Measurements from ENCODE around the gene CCDC70. TPM values are rescaled to one million over a fixed set of nuclear protein-coding genes. Genes with fewer than 3 reads are reported as not detected.
A peak's percentile ranks its signal among the peaks of the same experiment; 100 is the strongest.

The CCDC70 gene
- total RNA-seq, 8 experiments from 2014 or later, result 0.17 to 0.90 (median 0.28) TPM; not detected in 4

DNA sequence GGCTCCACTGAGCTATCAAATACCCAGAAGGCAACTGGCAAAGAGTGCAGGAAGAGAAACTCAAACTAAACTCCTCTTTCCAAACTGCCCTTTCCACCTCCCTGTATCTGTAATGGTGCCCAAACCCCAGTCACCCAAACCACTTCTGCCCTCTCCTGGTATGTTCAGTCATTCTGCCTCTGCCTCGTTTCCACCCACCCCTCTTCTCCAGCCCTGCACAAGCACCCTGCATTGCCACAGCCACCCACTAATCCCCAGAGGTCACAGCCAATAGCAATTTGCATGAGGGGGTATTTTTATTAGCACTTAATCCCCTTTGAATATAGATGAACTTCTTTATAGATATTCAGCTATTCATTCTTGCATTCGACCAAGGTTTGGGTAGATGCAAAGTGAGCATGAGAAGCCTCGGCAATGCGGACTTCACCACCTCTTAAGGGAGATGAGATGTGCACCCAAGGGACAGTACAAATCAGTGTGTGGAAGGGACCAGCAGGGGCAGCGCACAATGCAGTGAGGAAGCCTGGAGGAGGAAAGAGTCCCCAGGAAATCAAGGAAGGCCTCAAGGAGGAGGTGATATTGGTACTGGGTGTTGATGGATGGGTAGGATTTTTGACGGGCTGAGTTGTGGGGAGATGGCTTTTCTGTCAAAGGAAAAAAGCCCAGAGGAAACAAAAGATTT is 29.2 kb upstream of the CCDC70 start:
- no peaks in the 10 kb centered on the region for H3K4me1 ChIP-seq (replicated peaks in 1 of 2)
- in situ Hi-C loops (cut with MboI; ENCODE audit: low pct_unique_long_range_greater_than_20kb in 2 of 9, low sequenced_read_pairs in 9 of 9, unreplicated experiment in 9 of 9), result loop anchor here in 1 of 9 experiments (25.0 kb wide), 1 partner anchor 280 kb away; no protein-coding TSS in a partner anchor
- WGBS, 10 experiments, result 25 to 100% (median 71%) methylated on average over 1 to 5 of the region's 6 CpGs; no CpG with 5 or more reads in 3 of the 10 experiments
- peak in 4 of 8 experiments; percentile 39 to 90 (median 65) for ATAC-seq (replicated peaks in 6 of 8)
- H3K27ac ChIP-seq, result no peak overlapping the region
- H3K4me3 ChIP-seq, result no peak overlapping the region

DNA sequence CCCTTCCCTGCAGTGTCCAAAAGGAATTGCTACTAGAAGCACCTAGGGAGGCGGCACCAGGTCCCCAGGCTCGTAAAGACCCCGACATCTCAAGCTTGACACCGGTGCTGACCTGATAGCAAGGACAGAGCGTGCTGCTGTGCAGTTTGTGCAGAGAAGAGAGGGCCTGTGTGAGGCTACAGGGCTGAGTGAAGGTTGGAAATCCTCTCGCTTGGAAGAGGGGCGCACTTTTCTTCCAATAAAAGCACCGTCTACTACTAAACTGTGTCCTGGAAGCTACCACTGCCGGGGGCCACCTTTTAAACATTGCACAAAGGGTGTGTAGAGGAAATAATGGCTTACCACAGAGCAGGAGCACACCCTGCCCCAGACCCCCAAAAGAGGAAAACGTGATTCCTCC is 27.8 kb upstream of the CCDC70 start:
- Histone ChIP-seq H3K27ac (no peak overlapping the region), H3K4me3 (no peak overlapping the region), H3K4me1 (replicated peaks in 1 of 2) (no peaks in the 10 kb centered on the region)
- no peak for ATAC-seq (replicated peaks in 6 of 8)
- WGBS, 10 experiments, result 20 to 86% (median 79%) methylated on average over 1 to 10 of the region's 10 CpGs; no CpG with 5 or more reads in 2 of the 10 experiments
- in situ Hi-C loops (cut with MboI; ENCODE audit: low pct_unique_long_range_greater_than_20kb in 2 of 9, low sequenced_read_pairs in 9 of 9, unreplicated experiment in 9 of 9), result loop anchor here in 1 of 9 experiments (25.0 kb wide), 1 partner anchor 278 kb away; no protein-coding TSS in a partner anchor

DNA sequence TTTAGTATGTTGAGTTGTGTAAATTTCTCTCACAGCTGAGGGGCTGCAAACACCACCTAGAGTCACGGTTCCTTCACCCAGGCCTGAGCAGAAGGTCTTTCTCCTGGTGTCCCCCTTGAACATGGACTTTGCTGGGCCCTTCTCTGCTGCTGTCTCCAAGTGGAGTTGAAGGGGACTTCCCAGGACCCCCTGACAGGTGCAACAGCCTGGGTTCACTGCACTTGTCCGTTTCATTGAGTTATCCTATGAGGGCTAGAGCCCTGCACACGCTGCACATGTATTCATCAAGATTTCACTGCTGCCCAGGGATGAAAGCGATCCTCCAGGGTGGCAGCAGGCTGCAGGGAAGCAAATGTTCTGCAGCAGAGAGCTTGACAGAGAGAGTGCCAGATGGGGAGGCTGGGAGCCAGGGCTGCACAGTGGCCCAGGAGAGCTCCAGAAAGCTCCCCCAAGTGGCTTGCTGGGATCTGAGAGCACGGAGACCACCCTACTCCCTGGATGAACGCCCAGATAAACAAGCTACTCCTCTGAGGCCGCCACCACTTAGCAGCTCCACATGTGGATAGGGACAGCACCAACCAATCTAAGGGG is 27.1 kb upstream of the CCDC70 start:
- 8 to 100% (median 84%) methylated on average over 1 to 6 of the region's 7 CpGs; no CpG with 5 or more reads in 2 of the 10 experiments for WGBS, 10 experiments
- in situ Hi-C loops (cut with MboI; ENCODE audit: low pct_unique_long_range_greater_than_20kb in 2 of 9, low sequenced_read_pairs in 9 of 9, unreplicated experiment in 9 of 9), result loop anchor here in 1 of 9 experiments (25.0 kb wide), 1 partner anchor 278 kb away; no protein-coding TSS in a partner anchor
- no peaks in the 10 kb centered on the region for H3K4me1 ChIP-seq (replicated peaks in 1 of 2)
- H3K27ac ChIP-seq, result no peak overlapping the region
- peak in 2 of 8 experiments; percentile 38 to 39 for ATAC-seq (replicated peaks in 6 of 8)
- H3K4me3 ChIP-seq, result no peak overlapping the region

DNA sequence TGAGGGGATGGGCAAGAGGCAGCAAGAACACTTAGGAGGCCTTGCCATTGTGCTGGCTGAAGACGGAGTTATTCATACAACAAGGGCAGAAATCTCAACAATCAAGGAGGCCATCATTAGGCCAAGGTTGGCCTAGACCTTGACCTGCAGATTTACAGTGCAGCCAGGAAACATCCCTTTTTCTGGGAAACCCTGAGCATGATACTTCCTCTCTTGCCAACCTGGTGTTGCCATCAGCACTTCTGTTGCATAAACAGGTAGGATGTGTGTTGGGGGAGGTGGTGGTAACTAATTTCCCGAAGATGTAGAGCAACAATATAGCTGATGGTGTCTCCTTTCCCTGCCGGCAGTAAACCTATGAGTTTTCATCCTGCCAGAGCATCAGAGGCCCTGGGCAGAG is 24.8 kb upstream of the CCDC70 start:
- in situ Hi-C loops (cut with MboI; ENCODE audit: low pct_unique_long_range_greater_than_20kb in 2 of 9, low sequenced_read_pairs in 9 of 9, unreplicated experiment in 9 of 9), result loop anchor here in 1 of 9 experiments (25.0 kb wide), 1 partner anchor 275 kb away; no protein-coding TSS in a partner anchor
- no peak overlapping the region for H3K27ac ChIP-seq
- H3K4me1 ChIP-seq (replicated peaks in 1 of 2), result no peaks in the 10 kb centered on the region
- H3K4me3 ChIP-seq, result no peak overlapping the region
- ATAC-seq (replicated peaks in 6 of 8), result no peak
- 25 to 100% (median 85%) methylated on average over 1 to 2 of the region's 3 CpGs; no CpG with 5 or more reads in 2 of the 10 experiments for WGBS, 10 experiments

DNA sequence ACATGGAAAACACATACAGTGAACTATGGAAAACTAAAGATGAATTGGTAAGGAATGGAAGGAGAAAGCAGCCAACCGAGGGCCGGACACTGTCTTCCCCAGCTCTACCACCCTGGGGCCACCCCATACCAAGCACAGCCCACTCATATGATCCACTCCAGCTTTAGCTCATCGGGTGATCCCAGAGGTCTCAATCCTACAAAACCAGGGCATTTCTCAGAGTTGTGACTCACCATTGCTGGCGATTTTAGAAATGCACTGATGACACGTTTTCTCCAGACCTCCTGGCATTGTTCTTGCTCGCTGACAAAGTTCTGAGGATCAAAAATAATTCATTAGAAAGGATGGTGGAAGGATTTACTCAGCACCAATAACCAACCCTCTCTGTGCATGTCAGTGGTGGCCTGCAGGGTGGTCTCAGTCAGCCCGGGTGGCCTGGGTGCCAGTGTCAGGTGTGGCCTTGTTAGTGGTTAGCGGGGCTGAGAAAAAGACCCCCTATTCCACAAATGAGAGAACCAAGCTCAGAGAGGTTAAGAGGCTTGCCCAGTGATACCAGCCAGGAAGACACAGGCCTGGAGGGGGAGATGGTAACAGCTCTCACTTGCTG is 23.4 kb upstream of the CCDC70 start:
- in situ Hi-C loops (cut with MboI; ENCODE audit: low pct_unique_long_range_greater_than_20kb in 2 of 9, low sequenced_read_pairs in 9 of 9, unreplicated experiment in 9 of 9), result loop anchor here in 1 of 9 experiments (25.0 kb wide), 1 partner anchor 274 kb away; no protein-coding TSS in a partner anchor
- Histone ChIP-seq H3K27ac (no peak overlapping the region), H3K4me1 (replicated peaks in 1 of 2) (no peaks in the 10 kb centered on the region), H3K4me3 (no peak overlapping the region)
- WGBS, 10 experiments, result 5 to 93% (median 89%) methylated on average over 2 to 6 of the region's 8 CpGs; no CpG with 5 or more reads in 4 of the 10 experiments
- peak in 4 of 8 experiments; percentile 19 to 78 (median 24) for ATAC-seq (replicated peaks in 6 of 8)

DNA sequence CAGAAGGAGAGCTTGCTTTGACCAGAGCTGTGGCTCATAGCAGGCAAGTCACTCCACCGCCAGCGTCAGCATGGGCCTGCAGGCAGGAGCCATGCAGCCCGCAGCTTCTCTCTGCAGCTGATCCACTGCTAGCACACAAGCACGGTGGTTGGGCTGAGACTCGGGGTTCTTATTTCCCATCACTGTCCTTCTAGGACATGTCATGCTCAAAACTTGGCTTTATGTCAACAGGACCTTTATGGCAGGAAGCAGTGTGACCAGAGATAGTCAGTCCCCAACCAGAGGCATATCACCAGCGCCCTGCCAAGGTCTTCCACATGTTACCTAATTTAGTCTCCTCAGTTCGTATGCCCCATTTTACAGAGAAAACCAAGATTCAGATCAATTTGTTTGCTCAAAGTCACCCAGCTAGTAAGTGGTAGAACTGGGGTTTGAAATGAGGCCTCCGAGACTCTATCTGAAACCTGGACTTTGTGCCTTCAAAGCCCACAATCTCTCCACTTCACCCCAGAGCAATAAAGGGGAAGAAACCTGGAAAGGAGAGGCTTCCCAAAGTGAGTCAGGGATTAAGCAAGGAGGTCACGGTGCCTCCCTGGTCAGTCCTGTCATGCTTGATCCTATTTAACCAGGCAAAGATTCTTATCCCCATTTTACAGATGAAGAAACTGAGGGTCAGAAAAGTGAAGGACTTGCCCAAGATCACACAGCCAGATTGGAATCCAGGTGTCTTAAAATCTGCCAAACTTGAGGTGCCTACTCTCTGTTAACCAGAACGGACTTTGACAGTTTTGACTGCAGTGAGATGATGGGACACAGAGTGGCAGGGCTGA is 21.8 kb upstream of the CCDC70 start:
- no peaks in the 10 kb centered on the region for H3K4me1 ChIP-seq (replicated peaks in 1 of 2)
- 78 to 100% (median 94%) methylated on average over 1 to 8 of the region's 10 CpGs; no CpG with 5 or more reads in 2 of the 10 experiments for WGBS, 10 experiments
- in situ Hi-C loops (cut with MboI; ENCODE audit: low pct_unique_long_range_greater_than_20kb in 2 of 9, low sequenced_read_pairs in 9 of 9, unreplicated experiment in 9 of 9), result loop anchor here in 1 of 9 experiments (25.0 kb wide), 1 partner anchor 272 kb away; no protein-coding TSS in a partner anchor
- no peak overlapping the region for H3K4me3 ChIP-seq
- no peak for ATAC-seq (replicated peaks in 6 of 8)
- H3K27ac ChIP-seq, result no peak overlapping the region

DNA sequence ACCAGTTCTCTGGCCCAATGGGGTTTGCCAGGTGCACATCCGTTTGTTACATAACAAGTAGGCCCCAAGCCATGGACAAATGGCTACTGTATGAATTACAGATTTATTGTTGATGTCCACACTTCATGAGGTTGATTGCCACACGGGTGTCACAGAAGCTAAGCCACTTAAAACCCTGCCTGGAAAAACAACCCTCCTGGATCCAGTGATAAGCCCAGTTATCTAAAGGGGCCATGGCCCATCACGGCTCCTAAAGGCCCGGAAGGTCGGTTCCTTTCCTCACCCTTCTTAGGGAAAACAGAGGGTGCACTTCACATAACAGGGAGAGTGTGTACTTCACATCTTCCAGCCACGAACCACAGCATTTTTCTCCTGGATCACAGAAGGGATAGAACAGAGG is 20.9 kb upstream of the CCDC70 start:
- ATAC-seq (replicated peaks in 6 of 8), result no peak
- 40 to 100% (median 81%) methylated on average over 1 to 6 of the region's 6 CpGs; no CpG with 5 or more reads in 3 of the 10 experiments for WGBS, 10 experiments
- peaks cover 0 to 2% of the 10 kb centered on the region in 2 donors for H3K4me1 ChIP-seq (replicated peaks in 1 of 2)
- H3K27ac ChIP-seq, result no peak overlapping the region
- in situ Hi-C loops (cut with MboI; ENCODE audit: low pct_unique_long_range_greater_than_20kb in 2 of 9, low sequenced_read_pairs in 9 of 9, unreplicated experiment in 9 of 9), result loop anchor here in 1 of 9 experiments (25.0 kb wide), 1 partner anchor 271 kb away; no protein-coding TSS in a partner anchor
- H3K4me3 ChIP-seq, result no peak overlapping the region

DNA sequence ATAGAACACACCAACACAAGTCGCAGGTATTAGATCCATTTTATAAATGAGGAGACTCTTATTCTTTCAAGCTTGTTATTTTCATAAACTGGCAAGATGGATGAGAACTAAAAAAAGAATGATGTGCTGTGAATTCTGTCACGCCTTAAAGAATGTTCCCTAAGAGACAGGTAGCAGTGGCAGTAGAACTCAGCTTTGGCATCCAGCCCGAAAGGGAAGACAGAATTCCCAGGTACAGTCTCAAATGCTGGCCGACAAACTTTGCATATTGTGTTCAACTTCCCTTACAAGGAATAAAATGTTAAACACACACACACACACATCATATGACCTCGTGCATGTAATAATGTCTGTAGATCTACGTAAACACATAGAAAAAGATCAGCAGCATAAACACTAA is 20.0 kb upstream of the CCDC70 start:
- H3K4me1 ChIP-seq (replicated peaks in 1 of 2), result peaks cover 0 to 2% of the 10 kb centered on the region in 2 donors
- no peak for ATAC-seq (replicated peaks in 6 of 8)
- WGBS, 10 experiments, result 43 to 100% (median 88%) methylated on average over 1 to 6 of the region's 6 CpGs
- H3K4me3 ChIP-seq, result no peak overlapping the region
- in situ Hi-C loops (cut with MboI; ENCODE audit: low pct_unique_long_range_greater_than_20kb in 2 of 9, low sequenced_read_pairs in 9 of 9, unreplicated experiment in 9 of 9), result loop anchor here in 1 of 9 experiments (25.0 kb wide), 1 partner anchor 271 kb away; no protein-coding TSS in a partner anchor
- no peak overlapping the region for H3K27ac ChIP-seq

DNA sequence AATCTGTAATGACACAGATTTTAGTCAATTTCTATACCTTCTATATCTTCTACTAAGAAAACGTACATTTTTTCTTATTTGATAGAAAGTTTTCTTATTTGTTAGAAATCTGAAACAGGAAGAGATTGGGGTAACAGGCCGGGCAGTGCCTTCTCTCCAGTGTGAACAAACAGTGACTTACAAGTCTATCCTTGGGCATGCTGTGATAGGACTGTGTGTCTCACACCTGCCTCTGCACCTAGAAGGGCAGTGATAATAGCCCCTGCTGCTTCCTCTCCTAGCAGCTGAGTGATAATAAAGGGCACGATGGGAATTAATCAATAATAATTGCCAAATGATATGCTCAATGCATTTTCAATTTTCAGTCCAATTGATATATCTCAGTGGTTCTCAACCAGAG is 18.2 kb upstream of the CCDC70 start:
- peaks cover 0 to 2% of the 10 kb centered on the region in 2 donors for H3K4me1 ChIP-seq (replicated peaks in 1 of 2)
- in situ Hi-C loops (cut with MboI; ENCODE audit: low pct_unique_long_range_greater_than_20kb in 2 of 9, low sequenced_read_pairs in 9 of 9, unreplicated experiment in 9 of 9), result loop anchor here in 1 of 9 experiments (25.0 kb wide), 1 partner anchor 269 kb away; no protein-coding TSS in a partner anchor
- H3K4me3 ChIP-seq, result no peak overlapping the region
- no peak overlapping the region for H3K27ac ChIP-seq
- ATAC-seq (replicated peaks in 6 of 8), result no peak
- 40 to 94% (median 62%) methylated on average over 1 to 3 of the region's 3 CpGs; no CpG with 5 or more reads in 1 of the 10 experiments for WGBS, 10 experiments

DNA sequence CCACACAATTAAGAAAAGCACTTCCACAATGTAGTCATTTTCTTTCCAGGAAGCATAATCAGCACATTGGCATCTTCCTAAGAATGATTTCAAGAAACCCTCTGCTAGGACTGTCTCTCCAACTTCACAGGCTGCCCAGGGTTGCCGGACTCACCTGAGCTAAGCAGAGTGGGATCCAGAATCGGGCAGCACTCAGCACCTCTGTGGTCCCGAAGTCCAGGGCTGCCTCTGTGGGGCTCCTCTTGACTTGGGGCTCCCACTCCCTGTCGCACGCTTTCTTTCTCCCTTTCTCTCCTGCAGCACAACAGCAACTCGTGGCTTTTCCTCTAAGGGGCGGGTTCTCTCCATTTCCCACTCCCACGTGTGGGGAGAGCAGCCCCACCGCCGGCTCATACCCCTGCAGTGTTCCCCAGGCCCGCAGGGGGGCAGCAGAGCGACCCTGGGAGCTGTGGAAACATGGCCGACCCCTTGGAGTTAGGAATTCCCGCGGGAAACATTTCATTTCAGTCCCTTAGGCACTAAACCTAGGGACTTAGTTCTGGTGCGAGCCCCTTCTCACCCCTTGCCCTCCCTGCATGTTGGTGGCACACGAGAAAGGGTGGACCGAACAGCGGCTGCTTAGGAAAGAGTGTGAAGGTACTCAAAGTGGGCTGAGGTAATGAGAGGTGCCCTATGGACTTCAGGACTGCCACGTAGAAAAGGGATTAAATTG is 16.8 kb upstream of the CCDC70 start, which contains the start of gene TMEM272:
TSS of gene TMEM272 (minus strand) at position 316 of the 712 bp plus-strand sequence. CDS start 6,647 bp downstream, outside the sequence.
- Histone ChIP-seq H3K4me3 (no peak within 1 kb of the TSS), H3K27ac (no peak within 1 kb of the TSS), H3K4me1 (replicated peaks in 1 of 2) (peaks cover 0 to 2% of the 10 kb centered on the region in 2 donors)
- ATAC-seq (replicated peaks in 6 of 8), result peak; percentile 32 to 88 (median 75)
- 0 to 70% (median 52%) methylated on average over 1 to 10 of the region's 20 CpGs; no CpG with 5 or more reads in 3 of the 10 experiments for WGBS, 10 experiments
- in situ Hi-C loops (cut with MboI; ENCODE audit: low pct_unique_long_range_greater_than_20kb in 2 of 9, low sequenced_read_pairs in 9 of 9, unreplicated experiment in 9 of 9), result loop anchor here in 1 of 9 experiments (25.0 kb wide), 1 partner anchor 267 kb away; no protein-coding TSS in a partner anchor

DNA sequence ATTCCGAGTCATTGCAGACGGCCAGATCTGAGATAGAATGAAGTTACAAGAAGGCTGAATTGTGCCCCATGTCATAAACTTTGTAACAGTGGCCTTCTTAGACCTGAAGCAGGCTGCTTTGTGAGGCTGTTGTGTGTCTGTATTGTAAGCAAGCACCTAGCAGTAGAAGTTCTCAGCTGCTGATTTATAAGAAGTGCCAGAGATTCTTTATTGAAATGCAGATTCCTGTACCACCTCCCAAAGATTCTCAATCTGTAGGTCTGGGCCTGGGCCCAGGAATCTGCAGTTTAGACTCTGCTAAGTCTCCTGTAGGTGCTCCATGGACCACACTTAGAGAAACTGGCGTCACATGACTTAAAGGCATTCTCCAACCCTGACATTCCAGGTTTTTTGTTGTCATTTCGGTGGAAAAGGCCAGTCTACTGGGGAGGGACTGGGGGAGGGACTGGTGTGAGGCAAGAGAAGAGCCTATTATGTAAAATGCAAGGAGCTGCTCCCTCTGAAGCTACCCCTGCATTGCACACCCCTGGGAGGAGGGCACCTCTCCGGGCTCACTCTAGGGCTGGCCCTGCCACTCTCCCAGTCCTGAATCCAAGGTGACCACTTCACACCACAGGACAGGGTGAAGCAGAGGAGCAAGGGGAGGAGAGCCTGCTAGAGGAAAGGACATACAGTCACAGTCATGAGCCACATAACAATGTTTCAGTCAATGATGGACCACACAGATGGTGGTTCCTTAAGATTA is 16.0 kb upstream of the CCDC70 start:
- no peak for ATAC-seq (replicated peaks in 6 of 8)
- in situ Hi-C loops (cut with MboI; ENCODE audit: low pct_unique_long_range_greater_than_20kb in 2 of 9, low sequenced_read_pairs in 9 of 9, unreplicated experiment in 9 of 9), result loop anchor here in 1 of 9 experiments (25.0 kb wide), 1 partner anchor 267 kb away; no protein-coding TSS in a partner anchor
- H3K4me3 ChIP-seq, result no peak overlapping the region

More for the DNA sequence above, 16.0 kb upstream of the CCDC70 start:
- 19 to 86% (median 67%) methylated on average over 1 to 4 of the region's 5 CpGs; no CpG with 5 or more reads in 4 of the 10 experiments for WGBS, 10 experiments
- H3K27ac ChIP-seq, result no peak overlapping the region
- peaks cover 0 to 2% of the 10 kb centered on the region in 2 donors for H3K4me1 ChIP-seq (replicated peaks in 1 of 2)

All from motor neuron (in vitro differentiated cells).